ENCODE data around the gene PDK4.

The PDK4 gene

GRCh38 chr7:95544171-95544570 is 52.1 kb downstream of the PDK4 start:
- TF ChIP-seq, protein P1, sequence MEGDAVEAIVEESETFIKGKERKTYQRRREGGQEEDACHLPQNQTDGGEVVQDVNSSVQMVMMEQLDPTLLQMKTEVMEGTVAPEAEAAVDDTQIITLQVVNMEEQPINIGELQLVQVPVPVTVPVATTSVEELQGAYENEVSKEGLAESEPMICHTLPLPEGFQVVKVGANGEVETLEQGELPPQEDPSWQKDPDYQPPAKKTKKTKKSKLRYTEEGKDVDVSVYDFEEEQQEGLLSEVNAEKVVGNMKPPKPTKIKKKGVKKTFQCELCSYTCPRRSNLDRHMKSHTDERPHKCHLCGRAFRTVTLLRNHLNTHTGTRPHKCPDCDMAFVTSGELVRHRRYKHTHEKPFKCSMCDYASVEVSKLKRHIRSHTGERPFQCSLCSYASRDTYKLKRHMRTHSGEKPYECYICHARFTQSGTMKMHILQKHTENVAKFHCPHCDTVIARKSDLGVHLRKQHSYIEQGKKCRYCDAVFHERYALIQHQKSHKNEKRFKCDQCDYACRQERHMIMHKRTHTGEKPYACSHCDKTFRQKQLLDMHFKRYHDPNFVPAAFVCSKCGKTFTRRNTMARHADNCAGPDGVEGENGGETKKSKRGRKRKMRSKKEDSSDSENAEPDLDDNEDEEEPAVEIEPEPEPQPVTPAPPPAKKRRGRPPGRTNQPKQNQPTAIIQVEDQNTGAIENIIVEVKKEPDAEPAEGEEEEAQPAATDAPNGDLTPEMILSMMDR (conservative IDR thresholded peaks at IDR 0.05; ENCODE audit: low read depth, low read length) = no peak
- no peak overlapping the region for H3K4me3 ChIP-seq (ENCODE audit: low read length)
- DNase-seq (ENCODE audit: low read depth) = no peak

GRCh38 chr7:95543312-95543711 is 53.0 kb downstream of the PDK4 start:
- DNase-seq (ENCODE audit: low read depth) = no peak
- no peak overlapping the region for H3K4me3 ChIP-seq (ENCODE audit: low read length)
- TF ChIP-seq, protein P1 (conservative IDR thresholded peaks at IDR 0.05; ENCODE audit: low read depth, low read length) = no peak

DNA sequence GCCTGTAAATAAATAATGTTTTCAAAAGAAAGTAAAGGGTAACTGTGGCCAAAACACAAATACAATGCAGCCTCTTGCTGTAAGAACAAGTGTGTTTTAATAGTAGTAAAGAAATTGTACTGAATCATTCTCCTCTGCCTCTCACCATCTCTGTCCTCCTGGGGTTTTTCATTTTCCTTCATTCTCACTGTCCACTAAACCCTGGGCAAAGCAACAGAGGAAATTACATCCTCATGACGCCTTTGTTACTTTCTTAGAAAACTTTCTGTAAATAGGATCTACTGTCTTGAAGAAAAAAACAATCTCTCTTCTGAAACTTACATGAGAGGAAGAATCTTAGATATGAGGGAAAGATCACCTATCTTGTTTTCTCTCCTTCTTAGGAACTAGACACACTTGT is 56.0 kb downstream of the PDK4 start:
- TF ChIP-seq, protein P1 (conservative IDR thresholded peaks at IDR 0.05; ENCODE audit: low read depth, low read length) = no peak
- DNase-seq (ENCODE audit: low read depth) = no peak
- no peak overlapping the region for H3K4me3 ChIP-seq (ENCODE audit: low read length)

- TF ChIP-seq, protein P1 (conservative IDR thresholded peaks at IDR 0.05; ENCODE audit: low read depth, low read length) = no peak
- DNase-seq (ENCODE audit: low read depth) = no peak
- no peak overlapping the region for H3K4me3 ChIP-seq (ENCODE audit: low read length)
Measured at GRCh38 chr7:95539426-95539825, 56.9 kb downstream of the PDK4 start.

DNA sequence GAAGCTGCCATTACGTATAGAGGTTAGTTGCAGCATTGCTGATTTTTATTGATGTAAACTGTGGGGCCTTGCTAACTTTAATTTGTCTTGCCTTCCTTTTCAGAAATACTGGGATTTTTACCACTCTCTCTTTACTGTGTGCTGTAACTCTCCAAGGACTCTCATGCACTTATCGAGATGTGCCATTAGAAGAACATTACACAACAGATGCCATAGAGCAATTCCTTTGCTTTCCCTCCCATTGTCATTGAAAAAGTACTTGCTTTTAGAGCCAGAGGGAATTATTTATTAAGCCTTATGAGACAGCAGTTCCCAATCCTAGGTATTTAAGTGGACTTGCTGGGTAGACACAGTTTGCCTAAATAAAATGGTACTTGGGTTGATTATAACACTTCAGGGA is 58.8 kb downstream of the PDK4 start:
- TF ChIP-seq, protein P1 (conservative IDR thresholded peaks at IDR 0.05; ENCODE audit: low read depth, low read length) = no peak
- no peak for DNase-seq (ENCODE audit: low read depth)
- no peak overlapping the region for H3K4me3 ChIP-seq (ENCODE audit: low read length)

GRCh38 chr7:95536656-95537311 is 59.5 kb downstream of the PDK4 start:
- TF ChIP-seq, protein P1 (conservative IDR thresholded peaks at IDR 0.05; ENCODE audit: low read depth, low read length) = no peak
- DNase-seq (ENCODE audit: low read depth) = no peak
- H3K4me3 ChIP-seq (ENCODE audit: low read length) = no peak overlapping the region

DNA sequence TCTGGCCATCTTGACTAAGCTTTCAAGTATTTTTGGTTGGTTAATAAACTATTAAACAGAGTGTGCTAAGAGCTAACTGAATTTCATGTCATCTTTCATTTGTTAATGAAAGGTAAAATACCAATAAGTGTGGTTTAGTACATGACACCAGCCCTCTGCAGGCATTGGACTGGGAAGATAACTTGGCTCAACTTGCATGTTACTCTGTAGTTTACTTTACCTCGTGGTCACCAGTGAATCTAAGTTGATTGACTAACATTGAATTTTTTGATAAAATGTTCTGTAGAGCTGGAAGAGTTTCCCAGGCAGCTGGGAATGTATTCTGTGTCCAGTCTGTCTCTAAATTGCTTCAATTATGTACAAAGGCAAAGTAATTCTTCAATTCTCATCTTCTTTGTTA is 60.7 kb downstream of the PDK4 start:
- TF ChIP-seq, protein P1 (conservative IDR thresholded peaks at IDR 0.05; ENCODE audit: low read depth, low read length) = no peak
- H3K4me3 ChIP-seq (ENCODE audit: low read length) = no peak overlapping the region
- no peak for DNase-seq (ENCODE audit: low read depth)

Measured in retinal pigment epithelial cell (primary cell).